ENCODE measurements around the gene PUS10.

GRCh38 chr2:61013382-61013781, 4.7 kb downstream of the PUS10 start:
- TF ChIP-seq CTCF (tag by site-specific recombination; IDR thresholded peaks at IDR 0.05) = no peak
- no peak for TF ChIP-seq ZXDB (tag by site-specific recombination; IDR thresholded peaks at IDR 0.05)
- no peak for TF ChIP-seq PATZ1 (tag by site-specific recombination; IDR thresholded peaks at IDR 0.05)
- TF ChIP-seq REST (tag by site-specific recombination; IDR thresholded peaks at IDR 0.05) = no peak
- TF ChIP-seq ZBTB49 (tag by site-specific recombination; IDR thresholded peaks at IDR 0.05; ENCODE audit: low read depth) = no peak
- TF ChIP-seq HOXC10 (CRISPR knock-in tag; IDR thresholded peaks at IDR 0.05) = no peak
- no peak for TF ChIP-seq ZNF23 (tag by site-specific recombination; IDR thresholded peaks at IDR 0.05; ENCODE audit: borderline replicate concordance)
- TF ChIP-seq WT1 (tag by site-specific recombination; IDR thresholded peaks at IDR 0.05) = no peak
- TF ChIP-seq PRDM1 (tag by site-specific recombination; IDR thresholded peaks at IDR 0.05) = no peak
- no peak for TF ChIP-seq ZSCAN4 (tag by site-specific recombination; IDR thresholded peaks at IDR 0.05)
- TF ChIP-seq ZNF140 (tag by site-specific recombination; IDR thresholded peaks at IDR 0.05) = no peak
